ENCODE measurements around the gene SIK2.

- TF ChIP-seq CTCF (IDR thresholded peaks at IDR 0.05) (no peak), EZH2phosphoT487 (IDR thresholded peaks at IDR 0.05) (no peak), EZH2 (IDR thresholded peaks at IDR 0.05) (no peak)
Measured at GRCh38 chr11:111724615-111725129, 122.4 kb downstream of the SIK2 start.
